Adrenal gland (tissue), 5 donors: ENCODE results near the gene ARHGAP6.

Experiments used
- POLR2A ChIP-seq, 2 donors: fragments of 450-650 bp; IDR thresholded peaks; one replicate each; pipeline ENCODE4 v1.6.1; 2017; ENCODE audit warnings: antibody characterized with exemption in 2 of 2, mild to moderate bottlenecking in 2 of 2, moderate library complexity in 1 of 2
- TF ChIP-seq, protein P1 (sequence below), 6 experiments: fragments of 450-650 bp in 4 of 6; fragments of 200-600 bp in 2 of 6; sonication (generic) in 1 of 6; IDR thresholded peaks; 1 replicate in 5 of 6; 2 replicates in 1 of 6; pipeline versions ENCODE4 v1.5.1 to v1.8.0; 2016 to 2021; ENCODE audit warnings: antibody characterized with exemption in 6 of 6, mild to moderate bottlenecking in 2 of 6, moderate library complexity in 1 of 6
- donor health status: DM: no; HTN: no; CAD: no.

GRCh38 chrX:11585174-11585573, 80.5 kb downstream of the ARHGAP6 start:
- TF ChIP-seq, protein P1, sequence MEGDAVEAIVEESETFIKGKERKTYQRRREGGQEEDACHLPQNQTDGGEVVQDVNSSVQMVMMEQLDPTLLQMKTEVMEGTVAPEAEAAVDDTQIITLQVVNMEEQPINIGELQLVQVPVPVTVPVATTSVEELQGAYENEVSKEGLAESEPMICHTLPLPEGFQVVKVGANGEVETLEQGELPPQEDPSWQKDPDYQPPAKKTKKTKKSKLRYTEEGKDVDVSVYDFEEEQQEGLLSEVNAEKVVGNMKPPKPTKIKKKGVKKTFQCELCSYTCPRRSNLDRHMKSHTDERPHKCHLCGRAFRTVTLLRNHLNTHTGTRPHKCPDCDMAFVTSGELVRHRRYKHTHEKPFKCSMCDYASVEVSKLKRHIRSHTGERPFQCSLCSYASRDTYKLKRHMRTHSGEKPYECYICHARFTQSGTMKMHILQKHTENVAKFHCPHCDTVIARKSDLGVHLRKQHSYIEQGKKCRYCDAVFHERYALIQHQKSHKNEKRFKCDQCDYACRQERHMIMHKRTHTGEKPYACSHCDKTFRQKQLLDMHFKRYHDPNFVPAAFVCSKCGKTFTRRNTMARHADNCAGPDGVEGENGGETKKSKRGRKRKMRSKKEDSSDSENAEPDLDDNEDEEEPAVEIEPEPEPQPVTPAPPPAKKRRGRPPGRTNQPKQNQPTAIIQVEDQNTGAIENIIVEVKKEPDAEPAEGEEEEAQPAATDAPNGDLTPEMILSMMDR (IDR thresholded peaks at IDR 0.05), result no peak
- TF ChIP-seq POLR2A (IDR thresholded peaks at IDR 0.05), result no peak
